ENCODE data around the gene DOK7.

DNA sequence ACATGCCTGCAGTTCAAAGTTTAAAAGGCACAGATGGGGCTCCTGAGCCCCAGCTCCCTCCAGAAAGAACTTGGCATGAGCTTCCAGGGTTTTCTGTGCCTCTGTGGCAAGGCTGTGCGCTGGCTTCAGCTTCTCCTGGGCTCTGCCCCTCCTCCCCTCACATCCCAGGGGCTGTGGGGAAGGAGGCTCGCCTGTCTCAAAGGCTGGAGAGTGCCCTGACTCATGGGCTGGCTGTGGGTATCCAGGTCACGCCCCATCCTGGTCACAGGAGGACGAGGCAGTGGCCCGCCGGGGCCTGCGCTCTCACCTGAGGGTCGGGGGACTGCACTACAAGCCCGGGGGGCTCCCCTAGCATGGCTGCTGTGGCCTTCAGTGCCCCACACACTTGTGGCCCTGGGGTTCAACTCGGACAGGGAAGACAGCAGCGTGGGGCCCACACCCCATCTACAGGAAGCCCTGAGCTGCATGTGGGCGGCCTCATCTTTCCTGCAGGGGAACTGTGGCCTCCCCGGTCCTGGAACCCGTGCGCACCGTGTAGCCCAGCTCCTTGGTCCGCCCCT lies 51.2 kb downstream of the DOK7 start:
- TF ChIP-seq EZH2 (IDR thresholded peaks at IDR 0.05; ENCODE audit: low read length, missing control alignments) = no peak
- TF ChIP-seq, protein P1, sequence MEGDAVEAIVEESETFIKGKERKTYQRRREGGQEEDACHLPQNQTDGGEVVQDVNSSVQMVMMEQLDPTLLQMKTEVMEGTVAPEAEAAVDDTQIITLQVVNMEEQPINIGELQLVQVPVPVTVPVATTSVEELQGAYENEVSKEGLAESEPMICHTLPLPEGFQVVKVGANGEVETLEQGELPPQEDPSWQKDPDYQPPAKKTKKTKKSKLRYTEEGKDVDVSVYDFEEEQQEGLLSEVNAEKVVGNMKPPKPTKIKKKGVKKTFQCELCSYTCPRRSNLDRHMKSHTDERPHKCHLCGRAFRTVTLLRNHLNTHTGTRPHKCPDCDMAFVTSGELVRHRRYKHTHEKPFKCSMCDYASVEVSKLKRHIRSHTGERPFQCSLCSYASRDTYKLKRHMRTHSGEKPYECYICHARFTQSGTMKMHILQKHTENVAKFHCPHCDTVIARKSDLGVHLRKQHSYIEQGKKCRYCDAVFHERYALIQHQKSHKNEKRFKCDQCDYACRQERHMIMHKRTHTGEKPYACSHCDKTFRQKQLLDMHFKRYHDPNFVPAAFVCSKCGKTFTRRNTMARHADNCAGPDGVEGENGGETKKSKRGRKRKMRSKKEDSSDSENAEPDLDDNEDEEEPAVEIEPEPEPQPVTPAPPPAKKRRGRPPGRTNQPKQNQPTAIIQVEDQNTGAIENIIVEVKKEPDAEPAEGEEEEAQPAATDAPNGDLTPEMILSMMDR (conservative IDR thresholded peaks at IDR 0.05 in 1 of 2, IDR thresholded peaks at IDR 0.05 in 1 of 2; ENCODE audit: low read depth in 1 of 2, low read length in 2 of 2) = no peak

Data from fibroblast of lung (primary cell).